HCT116 (cell line): ENCODE data around the gene GALNT16. TPM values are rescaled to one million over a fixed set of nuclear protein-coding genes. Genes with fewer than 3 reads are reported as not detected.

Experiments used
- ATAC-seq: fragments of 200-7000 bp; cut with Tn5 transposase; 2 replicates; pipeline ENCODE4 v1.9.1; 2020; ENCODE audit warnings: mild to moderate bottlenecking, moderate library complexity
- BruUV-seq: library from RNA; stranded (reverse); fragments of 400-500 nt; replicated peaks from 2 replicates; lab custom pipeline; 2021; lab: Mats Ljungman, UMichigan
- CTCF ChIA-PET: fragments of 300-600 bp; sonication (Branson Sonifier 250); formaldehyde crosslinking; loops from one replicate; lab custom pipeline; 2021; ENCODE audit warnings: antibody characterized with exemption; lab: Charles Lee
- POLR2A ChIA-PET: fragments of 300-600, 350-600 bp; sonication (Branson Sonifier 250); formaldehyde crosslinking; loops from one replicate; lab custom pipeline; 2021; ENCODE audit warnings: antibody characterized with exemption; lab: Charles Lee
- RAD21 ChIA-PET, 2 experiments: fragments of 300-600 bp; sonication (Branson Sonifier 250); formaldehyde crosslinking; loops; one replicate each; lab custom pipeline; 2023; ENCODE audit warnings: low total read pairs in 2 of 2; ENCODE audit not compliant: uncharacterized antibody in 2 of 2, unreplicated experiment in 2 of 2, low non-redundant PET in 1 of 2; lab: Charles Lee
- DNase-seq: peaks from one replicate; pipeline ENCODE4 v3.0.0-alpha.2; 2010; ENCODE audit warnings: low read depth, low spot score
- H2AFZ ChIP-seq: fragments of 200-600 bp; shearing (Covaris generic), sonication (generic); 2 replicates; pipeline ENCODE4 v1.6.1; 2017; ENCODE audit warnings: low read depth, mixed run types, mixed read lengths, antibody characterized with exemption, low read length; ENCODE audit not compliant: poor library complexity, severe bottlenecking
- H3K27ac ChIP-seq: 2 replicates; pipeline ENCODE4 v1.5.1; 2012; ENCODE audit warnings: low read depth, low read length
- H3K27me3 ChIP-seq: fragments of 200-600 bp; sonication (generic); 2 replicates; pipeline ENCODE4 v1.6.1; 2016; ENCODE audit warnings: mixed run types, low read length, mixed read lengths; ENCODE audit not compliant: insufficient read depth
- H3K36me3 ChIP-seq, 2 experiments: fragments of 200-500 bp in 1 of 2; fragments of 200-600 bp in 1 of 2; sonication (Bioruptor generic) in 1 of 2; sonication (generic) in 1 of 2; 2 replicates each; pipeline versions ENCODE4 v1.5.1 to v1.6.1; 2014 to 2016; ENCODE audit warnings: low read length in 2 of 2, inconsistent platforms in 1 of 2, mixed read lengths in 1 of 2, mixed run types in 1 of 2; ENCODE audit not compliant: insufficient read depth in 2 of 2, control insufficient read depth in 1 of 2
- H3K4me1 ChIP-seq, 2 experiments: fragments of 200-600 bp in 1 of 2; sonication (generic) in 1 of 2; 2 replicates each; pipeline versions ENCODE4 v1.5.1 to v1.6.1; 2012 to 2017; ENCODE audit warnings: low read length in 2 of 2, inconsistent platforms in 1 of 2, mild to moderate bottlenecking in 1 of 2, mixed read lengths in 1 of 2, mixed run types in 1 of 2, moderate library complexity in 1 of 2; ENCODE audit not compliant: insufficient read depth in 2 of 2, control insufficient read depth in 1 of 2
- H3K4me2 ChIP-seq: fragments of 200-600 bp; sonication (generic); 2 replicates; pipeline ENCODE4 v1.6.1; 2017; ENCODE audit warnings: mixed run types, low read length, mixed read lengths
- H3K4me3 ChIP-seq, 2 experiments: fragments of 200-600 bp in 1 of 2; sonication (generic) in 1 of 2; replicated peaks in 1 of 2; 2 replicates each; pipeline ENCODE4 v1.5.1; 2011 to 2016; ENCODE audit warnings: low read length in 2 of 2, control low read depth in 1 of 2, low read depth in 1 of 2, mild to moderate bottlenecking in 1 of 2, mixed read lengths in 1 of 2, mixed run types in 1 of 2
- H3K79me2 ChIP-seq: fragments of 200-600 bp; sonication (generic); 2 replicates; pipeline ENCODE4 v1.6.1; 2017; ENCODE audit warnings: mild to moderate bottlenecking, mixed run types, low read length, moderate library complexity, mixed read lengths; ENCODE audit not compliant: insufficient read depth
- H3K9ac ChIP-seq: fragments of 200-600 bp; sonication (generic); 2 replicates; pipeline ENCODE4 v1.6.1; 2016; ENCODE audit warnings: low read length, mixed read lengths
- H3K9me2 ChIP-seq: fragments of 200-600 bp; sonication (generic), shearing (Covaris generic); 2 replicates; pipeline ENCODE4 v1.6.1; 2017; ENCODE audit warnings: mixed run types, mild to moderate bottlenecking, moderate library complexity; ENCODE audit not compliant: insufficient read depth
- H3K9me3 ChIP-seq, 2 experiments: fragments of 200-500 bp in 1 of 2; fragments of 200-600 bp in 1 of 2; sonication (Bioruptor generic) in 1 of 2; sonication (generic) in 1 of 2; 2 replicates each; pipeline ENCODE4 v1.6.1; 2014 to 2017; ENCODE audit warnings: low read length in 2 of 2, mixed read lengths in 2 of 2, inconsistent platforms in 1 of 2, low read depth in 1 of 2, mild to moderate bottlenecking in 1 of 2, mixed run types in 1 of 2, moderate library complexity in 1 of 2; ENCODE audit not compliant: control insufficient read depth in 1 of 2, insufficient read depth in 1 of 2
- H4K20me1 ChIP-seq: fragments of 200-600 bp; sonication (generic), shearing (Covaris generic); 2 replicates; pipeline ENCODE4 v1.6.1; 2017; ENCODE audit warnings: mixed run types, mild to moderate bottlenecking, moderate library complexity; ENCODE audit not compliant: insufficient read depth
- CBX3 ChIP-seq: IDR thresholded peaks from 2 replicates; pipeline ENCODE4 v1.6.1; 2012; ENCODE audit warnings: low read depth
- EGR1 ChIP-seq: IDR thresholded peaks from 2 replicates; pipeline ENCODE4 v1.6.1; 2012; ENCODE audit warnings: low read depth
- ELF1 ChIP-seq: IDR thresholded peaks from 2 replicates; pipeline ENCODE4 v1.6.1; 2012; ENCODE audit warnings: low read depth, borderline replicate concordance
- EZH2 ChIP-seq: fragments of 200-600 bp; sonication (generic); IDR thresholded peaks from 2 replicates; pipeline ENCODE4 v1.6.1; 2017; ENCODE audit warnings: antibody characterized with exemption, mixed run types
- JUND ChIP-seq: IDR thresholded peaks from 2 replicates; pipeline ENCODE4 v1.6.1; 2012
- POLR2A ChIP-seq: IDR thresholded peaks from 2 replicates; pipeline ENCODE4 v1.7.0; 2011; ENCODE audit warnings: borderline replicate concordance; ENCODE audit not compliant: insufficient read depth, insufficient read length; ENCODE audit errors: extremely low read depth
- RAD21 ChIP-seq: IDR thresholded peaks from 2 replicates; pipeline ENCODE4 v1.6.1; 2012; ENCODE audit warnings: low read depth, mild to moderate bottlenecking
- REST ChIP-seq: IDR thresholded peaks from 2 replicates; pipeline ENCODE4 v1.6.1; 2012; ENCODE audit warnings: low read depth
- SIN3A ChIP-seq: IDR thresholded peaks from 2 replicates; pipeline ENCODE4 v1.6.1; 2012; ENCODE audit warnings: low read depth
- TCF7L2 ChIP-seq: IDR thresholded peaks from 2 replicates; pipeline ENCODE4 v1.7.0; 2011; ENCODE audit warnings: borderline replicate concordance, inconsistent platforms; ENCODE audit not compliant: insufficient read depth, insufficient read length; ENCODE audit errors: extremely low read depth
- YY1 ChIP-seq: IDR thresholded peaks from 2 replicates; pipeline ENCODE4 v1.6.1; 2011; ENCODE audit warnings: low read length, low read depth, moderate library complexity, mild to moderate bottlenecking; ENCODE audit not compliant: insufficient replicate concordance; ENCODE audit errors: extremely low read depth
- ZNF274 ChIP-seq: fragments of 200-500 bp; sonication (Bioruptor generic); IDR thresholded peaks from 2 replicates; pipeline ENCODE4 v1.6.1; 2014; ENCODE audit warnings: mild to moderate bottlenecking, low read depth, low read length, inconsistent platforms
- intact Hi-C: fragments of 100-400 bp; cut with micrococcal nuclease; formaldehyde crosslinking; loops from 2 replicates; pipeline ENCODE4 v1.10.0; 2022
- total RNA-seq: library from RNA; stranded (reverse); gene quantifications from one replicate; pipeline ENCODE4 v1.2.1, GENCODE V29; 2021; ENCODE audit not compliant: unreplicated experiment
- TF ChIP-seq, protein P1 (sequence below), 3 experiments: fragments of 200-600 bp in 1 of 3; sonication (generic) in 1 of 3; IDR thresholded peaks in 2 of 3; conservative IDR thresholded peaks in 1 of 3; 2 replicates each; pipeline ENCODE4 v1.5.1; 2012 to 2017; ENCODE audit warnings: low read depth in 2 of 3, low read length in 2 of 3, antibody characterized with exemption in 1 of 3, borderline replicate concordance in 1 of 3, control low read depth in 1 of 3, mild to moderate bottlenecking in 1 of 3, mixed read lengths in 1 of 3, mixed run types in 1 of 3, moderate library complexity in 1 of 3; ENCODE audit not compliant: insufficient read depth in 1 of 3

GALNT16 gene
- total RNA-seq, 1 experiment from 2014 or later: 0.32 TPM

DNA sequence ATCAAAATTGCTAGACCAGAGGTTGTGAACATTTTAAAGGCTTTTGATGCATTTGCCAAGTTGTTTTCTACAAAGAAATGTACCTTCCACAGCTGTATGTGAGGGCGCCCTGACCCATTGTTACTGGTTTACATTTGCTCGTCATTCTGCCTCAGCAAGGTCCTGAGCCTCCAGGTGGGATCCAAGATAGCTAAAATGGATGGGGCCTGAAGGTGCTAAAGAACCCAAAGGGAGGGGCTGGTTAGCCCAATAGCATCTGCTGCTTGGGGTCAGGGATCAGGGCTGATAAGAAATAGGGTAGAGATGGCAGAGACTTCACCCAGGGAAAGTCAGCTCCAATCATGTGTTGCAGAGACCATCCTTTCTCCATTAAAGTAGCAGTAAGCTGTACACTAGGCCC, 43.1 kb downstream of the GALNT16 start:
- ChIA-PET POLR2A (no interaction called here), RAD21 (no interaction called here), CTCF (no interaction called here)
- H2AFZ ChIP-seq: no peak overlapping the region
- H3K27me3 ChIP-seq: peaks cover 21% of the 10 kb centered on the region; the same call in 1 of the 2 replicates
- no peaks in the 10 kb centered on the region for H3K9me3 ChIP-seq
- H3K36me3 ChIP-seq: no peaks in the 10 kb centered on the region
- no peaks in the 10 kb centered on the region for H3K4me1 ChIP-seq
- H4K20me1 ChIP-seq: no peaks in the 10 kb centered on the region
- H3K9ac ChIP-seq: no peak overlapping the region
- H3K4me2 ChIP-seq: no peak overlapping the region
- no peak for TF ChIP-seq POLR2A
- TF ChIP-seq JUND: no peak
- no peak for TF ChIP-seq RAD21
- TF ChIP-seq, protein P1, sequence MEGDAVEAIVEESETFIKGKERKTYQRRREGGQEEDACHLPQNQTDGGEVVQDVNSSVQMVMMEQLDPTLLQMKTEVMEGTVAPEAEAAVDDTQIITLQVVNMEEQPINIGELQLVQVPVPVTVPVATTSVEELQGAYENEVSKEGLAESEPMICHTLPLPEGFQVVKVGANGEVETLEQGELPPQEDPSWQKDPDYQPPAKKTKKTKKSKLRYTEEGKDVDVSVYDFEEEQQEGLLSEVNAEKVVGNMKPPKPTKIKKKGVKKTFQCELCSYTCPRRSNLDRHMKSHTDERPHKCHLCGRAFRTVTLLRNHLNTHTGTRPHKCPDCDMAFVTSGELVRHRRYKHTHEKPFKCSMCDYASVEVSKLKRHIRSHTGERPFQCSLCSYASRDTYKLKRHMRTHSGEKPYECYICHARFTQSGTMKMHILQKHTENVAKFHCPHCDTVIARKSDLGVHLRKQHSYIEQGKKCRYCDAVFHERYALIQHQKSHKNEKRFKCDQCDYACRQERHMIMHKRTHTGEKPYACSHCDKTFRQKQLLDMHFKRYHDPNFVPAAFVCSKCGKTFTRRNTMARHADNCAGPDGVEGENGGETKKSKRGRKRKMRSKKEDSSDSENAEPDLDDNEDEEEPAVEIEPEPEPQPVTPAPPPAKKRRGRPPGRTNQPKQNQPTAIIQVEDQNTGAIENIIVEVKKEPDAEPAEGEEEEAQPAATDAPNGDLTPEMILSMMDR (IDR thresholded peaks at IDR 0.05 in 2 of 3, conservative IDR thresholded peaks at IDR 0.05 in 1 of 3; ENCODE audit: borderline replicate concordance in 1 of 3, insufficient read depth in 1 of 3, low read depth in 2 of 3, low read length in 2 of 3): no peak
- no peak for TF ChIP-seq EZH2
- TF ChIP-seq YY1: no peak
- TF ChIP-seq SIN3A: no peak
- TF ChIP-seq ELF1: no peak
- no peak for TF ChIP-seq ZNF274
- no peak for TF ChIP-seq REST
- TF ChIP-seq CBX3: no peak
- TF ChIP-seq EGR1: no peak
- no peak for TF ChIP-seq TCF7L2
- H3K27ac ChIP-seq: no peak overlapping the region
- H3K4me3 ChIP-seq: no peak overlapping the region
- ATAC-seq (no peak), DNase-seq (no peak)
- intact Hi-C loops: no loop called here
- H3K79me2 ChIP-seq: no peaks in the 10 kb centered on the region
- no TSS peak for BruUV-seq
- no peaks in the 10 kb centered on the region for H3K9me2 ChIP-seq
